Measurements from ENCODE around the gene SCAMP1. TPM values are rescaled to one million over a fixed set of nuclear protein-coding genes. Genes with fewer than 3 reads are reported as not detected.

Gene SCAMP1
- total RNA-seq, 2 experiments from 2014 or later, result 17.4 to 19.3 TPM

GRCh38 chr5:78519198-78519941 is 159.0 kb downstream of the SCAMP1 start:
- Mint-ChIP-seq H3K36me3 (ENCODE audit: low read depth) (no peaks in the 10 kb centered on the region), H3K4me3 (no peak overlapping the region), H3K9me3 (no peaks in the 10 kb centered on the region), H3K27me3 (peaks cover 26% of the 10 kb centered on the region), H3K4me1 (no peaks in the 10 kb centered on the region), H3K27ac (no peak overlapping the region)
- ChIA-PET CTCF (interaction anchor here (1.0 to 1.7 kb wide), 3 partner anchors 14 to 129 kb away, joined by 3 to 4 read pairs (median 4); partner anchors contain the start of gene LHFPL2), POLR2A (no interaction called here)
- DNase-seq, result no peak

GRCh38 chr5:78521455-78521854 is 161.0 kb downstream of the SCAMP1 start:
- H3K27ac Mint-ChIP-seq, result no peak overlapping the region
- no peaks in the 10 kb centered on the region for H3K36me3 Mint-ChIP-seq (ENCODE audit: low read depth)
- H3K9me3 Mint-ChIP-seq, result no peaks in the 10 kb centered on the region
- POLR2A ChIA-PET, result no interaction called here
- no peaks in the 10 kb centered on the region for H3K4me1 Mint-ChIP-seq
- CTCF ChIA-PET, result interaction anchor here (1.0 kb wide), 1 partner anchor 16 kb away, joined by 3 read pairs; no protein-coding TSS in a partner anchor
- no peak overlapping the region for H3K4me3 Mint-ChIP-seq
- H3K27me3 Mint-ChIP-seq, result peaks cover 18% of the 10 kb centered on the region
- DNase-seq, result no peak

DNA sequence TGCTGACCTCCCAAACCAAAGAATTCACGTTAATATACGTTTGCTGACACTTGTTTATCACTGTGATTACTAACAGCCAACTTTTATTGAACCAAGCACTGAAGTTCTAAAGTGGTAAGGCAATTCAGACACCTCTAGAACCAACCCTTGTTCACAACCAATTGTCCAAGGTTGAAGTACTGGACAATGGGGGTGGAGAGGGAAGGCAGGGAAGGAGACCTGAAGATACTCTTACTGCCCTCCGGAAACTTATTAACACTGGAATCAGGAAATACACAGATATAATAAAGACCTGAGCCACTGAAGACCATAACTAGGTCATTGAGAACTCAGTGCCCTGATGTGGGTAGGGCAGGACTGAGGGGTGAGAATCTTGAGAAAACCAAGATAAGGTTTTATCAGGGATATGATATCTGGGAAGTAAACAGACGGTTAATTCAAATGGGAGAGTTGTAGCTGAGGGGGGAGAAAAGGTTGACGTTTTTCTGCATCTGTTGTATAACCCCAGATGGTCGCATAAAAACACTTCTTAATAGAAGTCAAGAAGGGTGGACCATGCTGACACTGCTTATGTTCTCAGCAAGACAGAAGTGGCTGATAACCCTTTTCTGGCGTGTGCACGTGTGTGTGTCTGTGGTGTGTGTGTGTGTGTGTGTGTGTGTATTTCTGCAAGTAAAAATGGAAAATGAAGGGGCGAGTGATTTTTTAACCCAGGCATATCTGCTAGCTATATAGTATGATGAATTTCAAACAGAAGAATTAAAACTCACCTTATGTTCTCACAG is 162.3 kb downstream of the SCAMP1 start:
- H3K4me3 Mint-ChIP-seq, result no peak overlapping the region
- no peaks in the 10 kb centered on the region for H3K36me3 Mint-ChIP-seq (ENCODE audit: low read depth)
- H3K27me3 Mint-ChIP-seq, result peaks cover 9% of the 10 kb centered on the region
- H3K9me3 Mint-ChIP-seq, result no peaks in the 10 kb centered on the region
- no peak for DNase-seq
- ChIA-PET CTCF (interaction anchor here (0.7 to 1.0 kb wide), 2 partner anchors 15 to 17 kb away, joined by 3 read pairs; no protein-coding TSS in a partner anchor), POLR2A (no interaction called here)
- no peak overlapping the region for H3K27ac Mint-ChIP-seq
- H3K4me1 Mint-ChIP-seq, result no peaks in the 10 kb centered on the region

GRCh38 chr5:78523314-78524193 is 163.1 kb downstream of the SCAMP1 start:
- Mint-ChIP-seq H3K4me3 (no peak overlapping the region), H3K36me3 (ENCODE audit: low read depth) (no peaks in the 10 kb centered on the region), H3K27ac (no peak overlapping the region), H3K27me3 (peaks cover 8% of the 10 kb centered on the region), H3K4me1 (no peaks in the 10 kb centered on the region), H3K9me3 (no peaks in the 10 kb centered on the region)
- POLR2A ChIA-PET, result no interaction called here
- no peak for DNase-seq
- CTCF ChIA-PET, result interaction anchor here (0.7 kb wide), 1 partner anchor 18 kb away, joined by 3 read pairs; no protein-coding TSS in a partner anchor

DNA sequence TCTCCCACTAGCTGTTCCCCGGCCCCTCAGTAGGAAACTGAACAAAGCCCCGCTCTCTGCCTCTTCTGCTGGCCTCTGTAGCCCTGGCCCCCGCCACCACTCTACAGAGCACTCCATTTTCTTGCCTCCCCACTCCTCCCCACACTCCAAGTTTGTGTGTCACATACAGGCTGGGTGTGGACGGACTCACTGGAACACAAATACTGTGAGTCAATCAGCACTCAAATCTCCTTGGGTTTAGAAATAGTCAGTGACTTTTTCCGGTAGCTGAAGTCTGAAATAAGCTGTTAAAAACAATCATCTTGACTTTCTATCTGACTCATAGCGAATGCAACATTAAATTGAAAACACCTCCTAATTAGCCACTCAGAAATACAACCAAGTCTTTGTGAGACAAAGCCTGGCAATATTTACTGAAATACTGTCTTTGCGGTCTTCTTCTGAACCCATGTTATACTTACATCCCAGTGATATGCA is 165.7 kb downstream of the SCAMP1 start:
- Mint-ChIP-seq H3K36me3 (ENCODE audit: low read depth) (no peaks in the 10 kb centered on the region), H3K4me1 (no peaks in the 10 kb centered on the region), H3K4me3 (no peak overlapping the region), H3K27ac (no peak overlapping the region), H3K27me3 (peaks cover 8% of the 10 kb centered on the region), H3K9me3 (no peaks in the 10 kb centered on the region)
- CTCF ChIA-PET, result interaction anchor here (1.2 kb wide), 1 partner anchor 16 kb away, joined by 3 read pairs; no protein-coding TSS in a partner anchor
- POLR2A ChIA-PET, result no interaction called here
- no peak for DNase-seq

GRCh38 chr5:78527054-78527859 is 166.8 kb downstream of the SCAMP1 start:
- ChIA-PET CTCF (interaction anchor here (0.6 to 1.0 kb wide), 2 partner anchors 12 to 449 kb away, joined by 3 to 4 read pairs; no protein-coding TSS in a partner anchor), POLR2A (interaction anchor here (0.6 kb wide), 1 partner anchor 15 kb away, joined by 4 read pairs; no protein-coding TSS in a partner anchor)
- no peaks in the 10 kb centered on the region for H3K9me3 Mint-ChIP-seq

GRCh38 chr5:78527925-78528324 is 167.5 kb downstream of the SCAMP1 start:
- no peak overlapping the region for H3K27ac Mint-ChIP-seq
- H3K36me3 Mint-ChIP-seq (ENCODE audit: low read depth), result no peaks in the 10 kb centered on the region
- CTCF ChIA-PET, result no interaction called here
- POLR2A ChIA-PET, result interaction anchor here (0.6 kb wide), 1 partner anchor 16 kb away, joined by 4 read pairs; no protein-coding TSS in a partner anchor
- no peak overlapping the region for H3K4me3 Mint-ChIP-seq
- DNase-seq, result no peak
- H3K27me3 Mint-ChIP-seq, result peaks cover 7% of the 10 kb centered on the region
- no peaks in the 10 kb centered on the region for H3K4me1 Mint-ChIP-seq
- H3K9me3 Mint-ChIP-seq, result no peaks in the 10 kb centered on the region

More at GRCh38 chr5:78527054-78527859, 166.8 kb downstream of the SCAMP1 start:
- H3K4me3 Mint-ChIP-seq, result no peak overlapping the region
- DNase-seq, result no peak
- H3K27ac Mint-ChIP-seq, result no peak overlapping the region
- H3K4me1 Mint-ChIP-seq, result no peaks in the 10 kb centered on the region
- no peaks in the 10 kb centered on the region for H3K36me3 Mint-ChIP-seq (ENCODE audit: low read depth)
- H3K27me3 Mint-ChIP-seq, result peaks cover 8% of the 10 kb centered on the region

Other genes starting within 250 kb of the SCAMP1 start
- gene AP3B1, start 65.9 kb upstream of the SCAMP1 start, total RNA-seq, result 10 to 100 TPM; 39.4 to 52.3 TPM

Data from activated CD4-positive, alpha-beta T cell treated with anti-CD3 and anti-CD28 coated beads, Interleukin-2, amount 10 ng/mL, durations not matched to agents 7 days and 5 days (primary cell).